HG03196 (cell line): ENCODE data around the gene BICRAL.
"Not testable (repeated sequence)": the region's sequence is repeated elsewhere in the genome, so short reads cannot be mapped to it uniquely, and the experiment has no call there.

Experiments used
- ATAC-seq: cut with Tn5 transposase; IDR thresholded peaks from one replicate; pipeline ENCODE4 v1.9.1; 2021; ENCODE audit not compliant: unreplicated experiment

BICRAL gene, protein sequence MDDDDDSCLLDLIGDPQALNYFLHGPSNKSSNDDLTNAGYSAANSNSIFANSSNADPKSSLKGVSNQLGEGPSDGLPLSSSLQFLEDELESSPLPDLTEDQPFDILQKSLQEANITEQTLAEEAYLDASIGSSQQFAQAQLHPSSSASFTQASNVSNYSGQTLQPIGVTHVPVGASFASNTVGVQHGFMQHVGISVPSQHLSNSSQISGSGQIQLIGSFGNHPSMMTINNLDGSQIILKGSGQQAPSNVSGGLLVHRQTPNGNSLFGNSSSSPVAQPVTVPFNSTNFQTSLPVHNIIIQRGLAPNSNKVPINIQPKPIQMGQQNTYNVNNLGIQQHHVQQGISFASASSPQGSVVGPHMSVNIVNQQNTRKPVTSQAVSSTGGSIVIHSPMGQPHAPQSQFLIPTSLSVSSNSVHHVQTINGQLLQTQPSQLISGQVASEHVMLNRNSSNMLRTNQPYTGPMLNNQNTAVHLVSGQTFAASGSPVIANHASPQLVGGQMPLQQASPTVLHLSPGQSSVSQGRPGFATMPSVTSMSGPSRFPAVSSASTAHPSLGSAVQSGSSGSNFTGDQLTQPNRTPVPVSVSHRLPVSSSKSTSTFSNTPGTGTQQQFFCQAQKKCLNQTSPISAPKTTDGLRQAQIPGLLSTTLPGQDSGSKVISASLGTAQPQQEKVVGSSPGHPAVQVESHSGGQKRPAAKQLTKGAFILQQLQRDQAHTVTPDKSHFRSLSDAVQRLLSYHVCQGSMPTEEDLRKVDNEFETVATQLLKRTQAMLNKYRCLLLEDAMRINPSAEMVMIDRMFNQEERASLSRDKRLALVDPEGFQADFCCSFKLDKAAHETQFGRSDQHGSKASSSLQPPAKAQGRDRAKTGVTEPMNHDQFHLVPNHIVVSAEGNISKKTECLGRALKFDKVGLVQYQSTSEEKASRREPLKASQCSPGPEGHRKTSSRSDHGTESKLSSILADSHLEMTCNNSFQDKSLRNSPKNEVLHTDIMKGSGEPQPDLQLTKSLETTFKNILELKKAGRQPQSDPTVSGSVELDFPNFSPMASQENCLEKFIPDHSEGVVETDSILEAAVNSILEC

DNA sequence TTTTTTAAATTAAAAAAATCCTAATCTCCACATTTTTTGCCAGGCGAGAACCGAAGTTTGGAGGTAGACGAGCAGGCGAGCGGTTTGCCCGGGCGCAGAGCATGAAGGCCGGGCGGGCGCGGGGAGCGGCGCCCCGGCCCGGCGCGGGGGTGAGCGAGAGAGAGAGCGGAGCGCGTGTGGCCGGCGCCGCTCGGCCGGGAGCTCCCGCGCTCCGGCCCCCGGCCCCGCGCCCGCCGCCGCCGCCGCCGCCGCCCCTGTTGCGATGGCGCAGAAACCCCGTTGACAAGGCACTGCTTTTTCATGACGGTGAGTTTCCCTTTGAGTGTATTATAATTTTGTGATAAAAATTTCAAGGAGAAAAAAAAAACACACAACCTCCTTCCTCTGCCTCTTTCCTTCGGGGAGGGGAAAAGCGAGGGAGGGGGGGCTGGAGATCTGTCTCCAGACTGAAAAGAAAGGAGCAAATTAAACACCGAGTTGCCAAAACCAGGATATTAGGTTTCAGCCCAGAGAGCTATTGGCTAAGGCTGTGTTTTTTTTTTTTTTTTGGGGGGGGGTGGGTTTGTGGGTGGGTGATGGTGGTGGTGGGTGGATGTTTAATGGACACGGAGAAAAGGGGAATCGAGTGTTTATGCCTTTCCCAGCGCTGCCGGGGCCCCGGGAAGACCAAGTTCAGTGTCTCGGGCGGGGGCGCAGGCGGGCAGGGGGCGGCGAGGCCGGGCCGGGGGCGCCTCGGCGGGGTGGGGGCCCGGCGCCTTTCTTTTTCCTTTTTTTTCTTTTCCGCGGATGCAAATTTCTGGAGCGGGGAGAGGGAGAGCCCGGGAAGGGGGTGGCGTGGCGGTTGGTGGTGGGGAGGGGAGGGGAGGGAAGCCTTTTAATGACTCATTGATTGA is at the start of gene BICRAL:
TSS of gene BICRAL (plus strand) at position 257 of the 893 bp plus-strand sequence. CDS start 39,971 bp downstream, outside the sequence.
- no peak for ATAC-seq

DNA sequence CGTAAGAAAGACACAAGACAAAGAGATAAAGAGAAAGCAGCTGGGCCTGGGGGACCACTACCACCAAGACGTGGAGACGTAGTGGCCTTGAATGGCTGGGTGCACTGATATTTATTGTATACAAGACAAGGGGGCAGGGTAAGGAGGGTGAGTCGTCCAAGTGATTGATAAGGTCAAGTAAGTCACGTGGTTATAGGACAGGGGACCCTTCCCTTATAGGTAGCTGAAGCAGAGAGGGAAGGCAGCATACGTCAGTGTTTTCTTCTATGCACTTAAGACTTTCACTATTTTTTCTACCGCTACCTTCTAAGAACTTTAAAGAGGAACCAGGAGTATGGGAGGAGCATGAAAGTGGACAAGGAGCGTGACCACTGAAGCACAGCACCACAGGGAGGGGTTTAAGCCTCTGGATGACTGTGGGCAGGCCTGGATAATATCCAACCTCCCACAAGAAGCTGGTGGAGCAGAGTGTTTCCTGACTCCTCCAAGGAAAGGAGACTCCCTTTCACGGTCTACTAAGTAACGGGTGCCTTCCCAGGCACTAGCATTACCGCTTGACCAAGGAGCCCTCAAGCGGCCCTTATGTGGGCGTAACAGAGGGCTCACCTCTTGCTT is 47.9 kb upstream of the BICRAL start:
- ATAC-seq: not testable (repeated sequence)

DNA sequence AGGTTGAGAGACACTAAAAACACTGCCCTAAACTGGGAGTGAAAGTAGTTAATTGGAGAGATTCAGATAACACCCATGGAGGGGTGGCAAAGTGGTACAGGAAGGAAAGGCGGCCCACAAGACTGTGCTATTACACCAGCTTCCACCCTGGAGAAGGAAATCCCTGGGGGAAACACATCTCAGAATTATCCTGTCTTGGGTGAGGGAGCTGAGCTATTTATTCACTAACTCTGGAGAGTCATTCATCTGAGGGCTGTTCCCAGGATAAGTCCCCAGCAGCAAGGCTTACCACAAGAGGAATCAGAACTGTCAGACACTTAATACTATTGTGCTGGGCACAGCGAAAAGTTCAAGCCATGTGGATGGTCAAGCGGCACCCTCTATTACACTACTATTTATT is 45.9 kb upstream of the BICRAL start:
- ATAC-seq: no peak

DNA sequence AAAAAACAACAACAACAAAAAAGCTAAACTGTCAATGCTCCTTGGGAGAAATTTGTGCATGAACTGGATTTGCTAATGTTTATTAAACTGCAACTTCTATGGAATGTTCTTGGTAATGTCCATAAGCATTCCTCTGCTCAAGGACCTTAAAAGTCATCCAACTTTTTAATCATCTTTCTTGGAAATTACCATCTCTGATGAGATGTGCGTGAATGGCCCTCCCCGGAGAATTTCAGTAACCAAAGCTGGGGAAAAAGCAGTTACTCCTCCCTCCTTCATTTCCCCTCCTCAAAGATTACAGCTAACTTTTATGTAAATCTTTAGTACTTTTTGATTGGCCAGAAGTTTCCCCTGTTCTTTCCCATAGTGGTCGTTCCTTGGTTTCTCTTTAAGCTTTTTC is 41.1 kb upstream of the BICRAL start:
- ATAC-seq: no peak

DNA sequence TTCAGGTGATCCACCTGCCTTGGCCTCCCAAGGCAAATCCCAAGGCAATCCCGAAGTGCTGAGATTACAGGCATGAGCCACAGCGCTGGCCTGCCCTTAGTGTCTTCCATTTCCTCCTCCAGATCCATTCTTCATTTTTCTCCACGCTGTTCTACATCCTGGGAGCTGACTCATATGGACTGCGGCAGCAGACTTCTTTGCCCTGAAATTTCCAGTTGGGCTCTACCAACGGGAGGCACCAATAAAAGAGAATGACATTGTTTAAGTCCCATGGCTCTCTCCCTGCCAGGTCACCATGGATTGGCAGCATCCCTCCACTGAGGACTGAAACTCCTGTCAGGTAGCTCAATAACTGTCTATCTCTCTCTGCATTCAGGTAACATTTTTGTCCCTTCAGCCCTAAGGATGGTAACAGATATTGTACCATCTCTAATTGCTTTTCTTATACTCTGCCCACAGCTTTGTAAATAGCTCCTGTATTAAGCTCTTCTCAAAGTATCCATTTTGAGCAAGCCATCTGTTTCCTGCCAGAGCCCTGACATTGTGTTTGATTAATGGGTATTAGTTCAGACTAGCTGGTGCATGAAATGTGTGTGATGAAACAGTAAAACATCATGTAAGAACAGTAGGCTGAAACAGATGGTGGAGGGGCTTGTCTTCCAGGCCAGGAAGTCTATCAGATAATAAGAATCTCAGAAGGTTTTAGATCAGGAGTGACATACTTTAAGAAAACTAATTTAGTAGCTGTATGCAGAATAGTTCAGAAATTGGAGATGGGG is 39.5 kb upstream of the BICRAL start:
- no peak for ATAC-seq

DNA sequence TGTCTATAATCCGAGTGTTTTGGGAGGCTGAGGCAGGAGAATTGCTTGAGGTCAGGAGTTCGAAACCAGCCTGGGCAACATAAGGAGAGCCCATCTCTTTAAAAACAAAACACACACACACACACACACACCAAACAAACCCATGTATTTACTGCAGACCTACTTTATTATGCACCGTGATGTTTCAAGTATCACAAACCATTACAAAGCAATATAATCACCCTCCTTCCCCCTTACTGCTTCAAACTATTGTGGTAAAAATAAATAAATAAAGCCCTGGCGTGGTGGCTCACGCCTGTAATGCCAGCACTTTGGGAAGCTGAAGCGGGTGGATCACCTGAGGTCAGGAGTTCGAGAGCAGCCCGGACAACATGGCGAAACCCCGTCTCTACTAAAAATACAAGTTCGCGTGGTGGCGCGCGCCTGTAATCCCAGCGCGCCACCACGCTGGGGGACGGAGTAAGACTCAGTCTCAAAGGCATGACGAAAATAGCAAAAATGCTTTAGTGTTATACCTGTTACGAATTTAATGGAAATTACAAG is 37.4 kb upstream of the BICRAL start:
- ATAC-seq: no peak

DNA sequence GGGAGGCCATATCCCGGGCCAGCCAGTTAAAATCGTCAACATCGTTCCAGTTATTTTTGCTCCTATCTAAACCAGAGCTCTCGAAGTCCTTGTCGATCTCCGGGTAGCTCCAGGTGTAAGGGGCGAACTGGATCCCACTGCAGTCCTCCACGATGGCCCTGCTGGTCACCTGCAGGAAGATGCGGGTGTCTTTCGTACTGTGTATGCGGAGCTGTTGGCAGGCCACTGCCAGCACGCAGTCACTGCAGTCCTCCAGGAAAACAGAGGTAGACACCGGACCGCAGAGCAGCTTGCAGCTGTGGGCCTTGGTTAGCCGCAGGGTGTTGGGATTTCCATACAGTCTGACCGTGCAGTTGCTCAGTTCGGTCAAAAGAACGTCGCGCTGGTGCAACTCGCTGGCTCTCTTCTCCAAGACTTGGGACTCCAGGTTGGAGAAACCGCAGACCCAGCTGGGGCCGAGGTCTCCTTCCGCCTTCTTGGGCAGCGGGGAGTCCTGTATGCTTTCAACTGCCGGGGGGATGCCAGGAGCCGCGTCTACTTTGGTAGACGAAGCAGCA is 36.7 kb upstream of the BICRAL start:
- ATAC-seq: peak; percentile 0

DNA sequence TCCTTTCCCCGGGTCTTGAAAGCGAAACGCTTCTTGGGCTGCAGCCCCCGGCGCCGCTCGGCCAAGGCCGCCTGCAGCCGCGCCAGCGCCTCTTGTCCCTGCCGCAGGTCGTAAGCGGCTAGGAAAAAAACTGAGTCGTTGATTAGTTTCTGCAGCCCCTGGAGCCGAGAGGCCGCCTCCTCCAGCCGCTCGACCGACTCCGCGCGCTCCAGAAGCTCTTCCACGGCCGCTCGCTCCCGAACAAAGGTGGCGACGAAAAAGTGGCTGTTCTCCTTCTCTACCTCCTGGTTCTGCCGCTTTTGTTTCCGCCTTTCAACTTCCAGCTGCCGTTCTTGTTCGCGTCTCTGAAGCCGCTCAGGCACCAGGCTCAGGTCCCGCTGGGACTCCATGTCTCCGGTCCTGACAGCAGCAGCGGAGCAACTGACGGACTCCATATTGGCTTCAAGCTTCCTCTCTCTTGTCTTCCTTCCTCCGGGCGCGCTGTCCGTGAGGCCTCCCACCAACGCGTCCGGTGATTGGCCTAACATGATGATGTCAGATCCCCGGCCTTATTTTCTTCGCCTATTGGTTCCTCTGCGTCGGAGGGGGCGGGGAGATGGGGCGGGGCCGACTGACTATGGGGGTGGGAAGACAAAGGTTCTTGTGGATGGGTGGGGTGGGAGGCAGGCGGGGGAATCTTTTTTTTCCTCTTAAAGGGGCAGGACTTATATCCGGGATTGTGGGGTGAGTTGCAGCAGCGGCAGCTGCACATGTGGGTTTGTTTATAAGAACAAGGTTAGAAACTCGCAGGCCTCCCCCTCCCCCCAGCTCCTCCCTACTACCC is 36.0 kb upstream of the BICRAL start, which contains the start of gene TBCC:
TSS of gene TBCC (minus strand) at position 464 of the 823 bp plus-strand sequence. CDS start at position 434, 30 bp downstream.
- ATAC-seq: peak; percentile 75

DNA sequence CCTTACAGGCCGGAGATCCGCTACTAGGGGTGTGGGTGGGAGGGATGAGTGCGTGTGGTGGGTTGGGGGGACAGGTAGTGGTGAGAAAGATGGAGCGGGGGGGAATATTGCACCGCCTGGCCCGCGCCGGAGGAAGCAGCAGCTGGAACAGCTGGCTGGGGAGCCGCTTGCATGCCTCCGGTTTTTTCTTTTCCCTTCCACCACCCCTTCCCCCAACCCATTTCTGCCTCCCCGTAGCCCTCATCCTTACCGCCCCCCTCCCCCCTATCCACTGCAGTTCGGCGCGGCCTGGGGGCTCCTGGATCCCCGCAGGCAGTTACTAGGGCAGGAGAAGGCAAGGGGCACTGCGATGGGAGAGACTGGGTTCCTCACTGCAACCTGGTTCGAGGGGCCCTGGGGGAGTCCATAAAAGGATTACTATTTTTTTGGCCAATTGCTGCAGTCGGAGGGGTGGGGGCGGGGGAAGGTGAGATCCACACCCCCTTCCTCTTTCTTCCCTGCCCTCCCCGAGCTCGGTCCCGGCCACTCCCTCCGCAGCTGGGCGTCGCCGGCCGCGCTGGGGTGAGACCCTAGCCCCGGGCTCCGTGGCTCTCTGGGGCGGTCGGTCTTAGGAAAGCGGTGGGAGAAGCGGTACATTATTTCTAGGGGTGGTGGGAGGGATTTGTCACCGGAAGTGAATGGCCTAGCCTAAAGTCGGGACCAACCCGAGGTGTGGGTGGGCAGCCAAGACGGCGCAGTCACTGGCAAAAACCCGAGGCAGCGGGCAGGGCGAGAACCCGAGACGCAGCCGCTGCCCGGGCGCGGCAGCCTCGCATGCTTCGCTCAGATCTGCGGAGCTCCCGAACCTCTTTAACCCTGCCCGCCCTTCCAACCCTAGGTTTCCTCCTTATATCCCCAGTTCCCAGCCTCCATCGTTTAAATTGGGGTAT is 35.1 kb upstream of the BICRAL start:
- peak; percentile 63 for ATAC-seq

DNA sequence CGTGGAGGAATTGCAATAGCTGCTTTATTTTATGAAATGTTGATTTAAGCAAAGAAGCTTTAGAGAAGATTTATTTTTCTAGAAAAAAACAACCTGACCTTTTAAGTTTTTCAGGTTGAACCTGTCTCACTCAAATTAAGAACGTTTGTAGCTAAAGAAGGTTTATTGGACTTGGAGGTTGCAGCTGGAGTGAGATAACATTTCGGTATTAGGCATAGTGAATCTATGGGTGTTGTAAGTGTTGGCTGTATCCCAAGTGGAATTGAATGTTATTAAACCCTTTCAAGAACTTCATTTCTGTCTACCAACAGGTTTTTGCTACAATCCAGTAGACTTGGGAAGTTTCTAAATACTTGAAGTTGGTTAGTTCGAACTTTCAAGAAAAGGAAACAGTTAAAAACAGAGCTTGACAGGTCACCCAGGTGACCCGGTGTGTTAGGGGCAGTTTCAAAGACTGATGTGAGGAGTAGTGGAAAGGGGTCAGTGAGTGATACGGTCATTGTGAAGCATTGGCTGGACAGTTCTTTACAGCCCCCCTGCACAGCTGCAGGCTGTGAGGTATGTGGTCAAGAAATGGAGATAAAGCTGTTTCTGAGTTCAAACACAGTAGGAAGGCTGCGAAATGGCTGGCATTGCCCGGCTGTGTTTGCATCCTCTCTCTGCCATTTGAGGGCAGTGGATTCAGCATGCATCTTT is 33.5 kb upstream of the BICRAL start:
- ATAC-seq: no peak

DNA sequence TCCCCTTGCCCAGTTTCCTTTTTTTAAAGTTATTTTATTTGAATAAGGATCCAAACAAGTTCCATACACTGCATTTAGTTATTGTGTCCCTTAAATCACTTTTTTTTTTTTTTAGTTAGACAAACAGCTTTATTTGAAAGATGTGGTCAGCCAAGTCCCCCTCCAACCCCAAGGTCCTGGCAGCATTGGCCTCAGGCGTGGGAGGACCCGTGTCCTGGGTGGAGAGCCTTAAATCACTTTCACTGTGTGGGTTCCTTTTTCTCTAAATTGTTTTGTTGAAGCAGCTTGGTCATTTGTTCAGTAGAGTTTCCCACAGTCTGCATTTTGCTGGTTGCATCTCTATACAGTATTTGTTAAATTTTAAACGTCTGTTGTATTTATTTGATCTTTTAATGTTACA is 30.8 kb upstream of the BICRAL start:
- ATAC-seq: no peak

DNA sequence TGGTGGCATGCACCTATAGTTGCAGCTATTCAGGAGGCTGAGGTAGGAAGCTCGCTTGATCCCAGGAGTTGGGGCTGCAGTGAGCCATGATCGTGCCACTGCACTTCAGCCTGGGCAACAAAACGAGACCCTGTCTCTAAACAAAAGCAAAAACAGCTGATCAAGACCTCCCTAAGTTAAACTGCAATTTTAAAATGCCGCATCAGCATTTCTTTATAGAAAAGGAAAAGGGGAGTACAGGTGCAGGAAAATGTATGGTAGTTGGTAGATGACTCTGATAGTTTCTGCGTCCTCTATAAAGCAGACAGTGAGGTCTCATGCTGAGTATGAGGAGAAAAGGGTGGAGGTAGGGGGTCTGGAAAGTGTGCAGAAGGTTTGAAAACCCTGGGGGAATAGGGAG is 27.1 kb upstream of the BICRAL start:
- no peak for ATAC-seq

DNA sequence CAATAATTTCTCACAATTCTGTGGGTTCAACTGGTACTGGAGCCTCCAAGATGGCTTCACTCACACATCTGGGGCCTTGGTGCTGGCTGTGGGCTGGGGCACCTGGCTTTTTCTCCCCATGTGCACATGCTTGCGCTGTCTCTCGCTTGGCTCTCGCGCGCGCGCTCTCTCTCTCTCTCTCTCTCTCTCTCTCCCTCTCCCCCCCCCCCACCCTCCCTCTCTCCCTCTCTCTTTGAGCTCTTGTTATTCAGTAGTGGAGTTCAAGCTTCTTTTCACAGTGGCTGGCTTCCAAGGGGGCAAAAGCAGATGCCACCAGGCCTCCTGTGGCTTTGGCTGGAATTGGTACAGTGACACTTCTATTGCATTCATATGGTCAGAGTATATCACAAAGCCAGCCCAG is 25.1 kb upstream of the BICRAL start:
- ATAC-seq: no peak

DNA sequence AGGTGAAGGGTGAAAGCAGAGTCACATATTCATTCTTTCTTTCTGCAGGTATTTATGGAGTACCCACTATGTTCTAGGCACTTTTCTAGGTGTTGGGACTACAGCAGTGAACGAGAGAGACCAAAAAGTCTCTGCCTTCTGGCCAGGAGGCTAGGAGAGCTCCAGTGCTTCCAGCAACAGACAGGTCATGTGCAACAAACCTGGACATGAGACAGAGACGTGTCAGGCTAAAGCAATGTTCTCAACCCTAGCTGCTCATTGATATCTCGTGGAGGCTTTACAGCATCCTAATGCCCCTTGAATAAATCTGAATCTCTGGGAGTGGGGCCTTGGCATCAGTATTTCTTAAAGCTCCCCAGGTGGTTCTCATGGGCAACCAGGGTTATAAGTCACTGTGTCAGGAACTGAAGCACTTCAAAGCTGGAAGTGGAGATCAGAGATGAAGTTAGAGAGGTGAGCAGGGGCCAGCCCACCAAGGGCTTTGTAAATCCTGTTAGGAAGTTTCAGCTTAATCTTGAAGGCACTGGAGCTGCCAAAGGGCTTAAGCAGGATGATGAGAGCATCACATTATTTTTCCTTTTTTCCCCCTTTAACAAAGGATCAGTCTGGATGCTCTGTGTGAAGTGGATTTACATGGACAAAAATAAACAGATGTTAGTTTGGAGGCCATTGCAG is 23.0 kb upstream of the BICRAL start:
- no peak for ATAC-seq

DNA sequence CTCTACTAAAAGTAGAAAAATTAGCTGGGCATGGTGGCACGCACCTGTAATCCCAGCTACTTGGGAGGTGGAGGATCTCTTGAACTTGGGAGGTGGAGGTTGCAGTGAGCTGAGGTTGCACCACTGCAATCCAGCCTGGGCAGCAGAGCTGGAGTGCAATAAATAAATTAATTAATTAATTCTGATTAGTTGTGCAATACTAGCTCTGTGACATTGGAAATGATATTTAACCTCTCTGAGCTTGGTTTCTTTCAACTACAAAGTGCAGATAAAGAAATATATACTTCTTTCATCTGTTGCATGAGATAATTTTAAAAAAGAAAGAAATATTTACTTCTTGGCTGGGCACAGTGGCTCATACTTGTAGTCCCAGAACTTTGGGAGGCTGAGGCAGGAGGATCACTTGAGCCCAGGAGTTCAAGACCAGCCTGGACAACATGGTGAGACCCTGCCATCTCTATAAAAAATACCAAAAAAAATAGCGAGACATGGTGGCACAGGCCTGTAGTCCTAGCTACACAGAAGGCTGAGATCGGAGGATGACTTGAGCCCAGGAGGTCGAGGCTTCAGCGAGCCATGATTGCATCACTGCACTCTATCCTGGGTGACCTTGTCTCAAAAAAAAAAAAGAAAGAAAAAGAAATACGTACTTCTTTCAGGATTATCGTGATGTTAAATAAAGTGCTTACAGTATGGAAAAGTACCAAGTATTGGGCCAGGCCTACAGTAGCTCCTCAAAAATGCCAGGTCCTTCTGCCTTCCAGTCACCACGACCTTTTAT is 20.4 kb upstream of the BICRAL start:
- no peak for ATAC-seq
